Fibroblast of lung (primary cell): ENCODE data around the gene BBX.

Experiments used
- EZH2 ChIP-seq: IDR thresholded peaks from 2 replicates; pipeline ENCODE4 v1.5.1; 2012; ENCODE audit warnings: low read length, control low read depth, mild to moderate bottlenecking; ENCODE audit errors: missing control alignments
- TF ChIP-seq, protein P1 (sequence below), 2 donors: IDR thresholded peaks in 1 of 2; conservative IDR thresholded peaks in 1 of 2; 1 replicate in 1 of 2; 2 replicates in 1 of 2; pipeline ENCODE4 v1.5.1; 2011 to 2012; ENCODE audit warnings: low read length in 2 of 2, control low read depth in 1 of 2, inconsistent platforms in 1 of 2, low read depth in 1 of 2, mild to moderate bottlenecking in 1 of 2

DNA sequence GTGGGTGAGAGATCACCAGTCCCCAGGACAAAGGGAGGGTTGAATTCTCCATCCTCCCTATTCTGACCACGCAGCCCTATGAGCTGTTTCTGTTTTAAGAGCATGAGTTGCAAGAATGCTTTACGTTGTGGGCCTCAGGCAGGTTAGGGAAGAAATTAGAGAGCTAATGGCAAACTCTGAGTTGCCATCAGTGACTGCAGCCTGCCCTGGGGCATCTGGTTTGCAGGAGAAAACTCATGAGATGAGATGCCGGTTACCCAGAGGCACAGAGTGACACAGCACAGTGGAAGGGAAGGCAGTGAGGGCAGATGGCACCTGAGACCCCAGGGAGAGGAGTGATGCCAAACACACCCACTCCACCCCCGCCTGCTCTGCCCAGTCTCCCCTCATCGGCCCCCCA lies 302.8 kb downstream of the BBX start:
- TF ChIP-seq, protein P1, sequence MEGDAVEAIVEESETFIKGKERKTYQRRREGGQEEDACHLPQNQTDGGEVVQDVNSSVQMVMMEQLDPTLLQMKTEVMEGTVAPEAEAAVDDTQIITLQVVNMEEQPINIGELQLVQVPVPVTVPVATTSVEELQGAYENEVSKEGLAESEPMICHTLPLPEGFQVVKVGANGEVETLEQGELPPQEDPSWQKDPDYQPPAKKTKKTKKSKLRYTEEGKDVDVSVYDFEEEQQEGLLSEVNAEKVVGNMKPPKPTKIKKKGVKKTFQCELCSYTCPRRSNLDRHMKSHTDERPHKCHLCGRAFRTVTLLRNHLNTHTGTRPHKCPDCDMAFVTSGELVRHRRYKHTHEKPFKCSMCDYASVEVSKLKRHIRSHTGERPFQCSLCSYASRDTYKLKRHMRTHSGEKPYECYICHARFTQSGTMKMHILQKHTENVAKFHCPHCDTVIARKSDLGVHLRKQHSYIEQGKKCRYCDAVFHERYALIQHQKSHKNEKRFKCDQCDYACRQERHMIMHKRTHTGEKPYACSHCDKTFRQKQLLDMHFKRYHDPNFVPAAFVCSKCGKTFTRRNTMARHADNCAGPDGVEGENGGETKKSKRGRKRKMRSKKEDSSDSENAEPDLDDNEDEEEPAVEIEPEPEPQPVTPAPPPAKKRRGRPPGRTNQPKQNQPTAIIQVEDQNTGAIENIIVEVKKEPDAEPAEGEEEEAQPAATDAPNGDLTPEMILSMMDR (conservative IDR thresholded peaks at IDR 0.05 in 1 of 2, IDR thresholded peaks at IDR 0.05 in 1 of 2; ENCODE audit: low read depth in 1 of 2, low read length in 2 of 2): no peak
- TF ChIP-seq EZH2: no peak
